Fibroblast of skin of scalp (primary cell): Measurements from ENCODE around the gene KLK10.

Experiments used
- DNase-seq: peaks from one replicate; pipeline ENCODE4 v3.0.0-alpha.2; 2013

Gene KLK10

GRCh38 chr19:51025809-51026553, 6.5 kb upstream of the KLK10 start:
- DNase-seq, result no peak

- no peak for DNase-seq
Measured at GRCh38 chr19:51025401-51025800, 5.9 kb upstream of the KLK10 start.

DNA sequence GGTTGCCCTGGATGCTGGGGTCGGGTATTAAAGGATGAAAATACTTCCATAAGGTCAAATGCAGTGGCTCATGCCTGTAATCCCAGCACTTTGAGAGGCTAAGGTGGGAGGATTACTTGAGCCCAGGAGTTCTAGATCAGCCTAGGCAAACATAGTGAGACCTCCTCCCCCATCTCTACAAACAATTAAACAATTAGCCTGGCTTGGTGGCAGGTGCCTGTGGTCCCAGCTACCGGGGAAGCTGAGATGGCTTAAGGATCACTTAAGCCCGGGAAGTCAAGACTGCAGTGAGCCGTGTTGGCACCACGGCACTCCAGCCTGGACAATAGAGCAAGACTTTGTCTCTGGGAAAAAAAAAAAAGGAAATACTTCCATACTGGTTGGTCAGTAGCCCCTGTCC, 5.4 kb upstream of the KLK10 start:
- no peak for DNase-seq

- no peak for DNase-seq
Measured at GRCh38 chr19:51023946-51024345, 4.4 kb upstream of the KLK10 start.

- DNase-seq, result no peak
Measured at GRCh38 chr19:51022526-51022925, 3.0 kb upstream of the KLK10 start.

- peak; percentile 40 for DNase-seq
Measured at GRCh38 chr19:51020988-51021651, 1.6 kb upstream of the KLK10 start.

DNA sequence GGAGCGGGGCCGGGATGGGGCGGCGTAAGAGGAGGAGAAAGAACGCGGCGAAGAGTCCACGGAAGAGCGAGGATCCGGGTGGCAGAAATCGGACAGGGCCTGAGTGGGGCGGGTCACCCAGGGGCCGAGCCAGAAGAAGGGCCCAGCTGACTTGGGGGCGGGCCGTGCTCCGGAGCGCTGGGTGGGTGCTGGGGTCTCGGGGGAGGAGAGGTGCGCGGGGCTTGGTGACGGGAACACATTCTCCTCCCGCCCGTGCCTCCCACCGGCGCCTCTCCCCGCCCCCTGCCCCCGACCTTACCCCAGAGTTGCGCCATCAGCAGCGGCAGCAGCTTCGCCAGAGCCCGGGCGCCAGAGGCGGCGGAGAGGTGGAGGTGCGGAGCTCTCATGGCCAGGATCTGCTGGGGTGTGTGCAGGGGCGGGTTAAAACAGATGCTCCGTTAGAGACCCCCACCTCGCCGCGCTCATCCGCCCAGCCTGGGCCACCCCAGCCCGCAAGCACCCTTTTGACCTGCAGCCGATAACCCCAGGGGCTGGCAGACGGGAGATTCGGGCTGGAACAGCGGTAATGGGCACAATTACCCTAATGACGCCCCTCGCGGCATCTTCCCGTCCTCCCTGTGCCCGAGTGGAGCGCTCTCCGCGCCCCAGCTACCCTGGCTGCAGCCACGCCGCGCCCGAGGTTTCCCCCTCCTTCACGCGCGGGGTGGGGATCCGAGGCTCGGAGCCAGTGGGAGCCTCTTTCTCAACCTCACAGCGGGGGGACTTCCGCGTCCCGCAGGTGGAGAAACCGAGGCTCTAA, 565 bp downstream of the KLK10 start:
- DNase-seq, result no peak

DNA sequence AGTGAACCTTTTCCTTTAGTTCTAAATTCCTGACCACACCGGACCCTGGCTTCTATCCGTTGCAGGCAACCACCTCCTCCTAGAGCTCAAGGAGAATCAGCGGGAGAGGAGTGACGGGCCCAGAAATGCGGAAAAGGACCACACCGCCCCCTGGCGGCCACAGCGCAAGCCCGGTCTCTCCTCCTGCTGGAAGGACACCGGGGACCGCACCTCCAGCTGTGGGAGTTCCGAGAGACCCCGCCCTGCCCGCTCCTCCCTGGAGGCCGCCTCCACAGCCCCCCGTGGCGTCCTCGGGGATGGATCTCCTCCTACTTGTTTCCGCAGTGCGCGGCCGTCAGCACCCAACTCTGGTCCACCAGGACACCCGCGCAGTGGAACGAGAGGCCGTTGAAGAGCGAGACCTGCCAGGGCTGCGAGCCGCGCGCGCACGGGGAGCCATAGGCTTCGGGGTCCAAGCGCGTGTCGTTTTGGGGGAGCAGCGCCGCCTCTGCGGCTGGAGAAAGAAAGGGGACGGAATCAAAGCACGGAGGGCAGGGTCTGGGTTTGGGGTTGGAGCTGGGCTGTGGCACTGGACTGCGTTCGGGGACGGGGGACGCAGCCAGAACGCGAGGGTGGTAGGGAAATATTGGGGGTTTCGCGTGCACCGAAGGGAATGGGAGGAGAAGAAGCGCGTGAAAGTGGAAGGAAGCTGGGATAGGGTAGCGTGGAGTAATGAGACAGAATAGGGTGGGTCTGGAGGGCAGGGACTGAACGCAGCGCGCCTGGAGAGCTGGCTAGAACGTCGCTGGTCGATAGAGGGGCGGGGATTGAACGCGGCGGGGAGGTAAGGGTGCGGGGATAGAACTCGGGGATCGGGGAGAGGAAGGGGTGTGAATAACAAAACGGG, 2.5 kb downstream of the KLK10 start:
- DNase-seq, result peak; percentile 26

DNA sequence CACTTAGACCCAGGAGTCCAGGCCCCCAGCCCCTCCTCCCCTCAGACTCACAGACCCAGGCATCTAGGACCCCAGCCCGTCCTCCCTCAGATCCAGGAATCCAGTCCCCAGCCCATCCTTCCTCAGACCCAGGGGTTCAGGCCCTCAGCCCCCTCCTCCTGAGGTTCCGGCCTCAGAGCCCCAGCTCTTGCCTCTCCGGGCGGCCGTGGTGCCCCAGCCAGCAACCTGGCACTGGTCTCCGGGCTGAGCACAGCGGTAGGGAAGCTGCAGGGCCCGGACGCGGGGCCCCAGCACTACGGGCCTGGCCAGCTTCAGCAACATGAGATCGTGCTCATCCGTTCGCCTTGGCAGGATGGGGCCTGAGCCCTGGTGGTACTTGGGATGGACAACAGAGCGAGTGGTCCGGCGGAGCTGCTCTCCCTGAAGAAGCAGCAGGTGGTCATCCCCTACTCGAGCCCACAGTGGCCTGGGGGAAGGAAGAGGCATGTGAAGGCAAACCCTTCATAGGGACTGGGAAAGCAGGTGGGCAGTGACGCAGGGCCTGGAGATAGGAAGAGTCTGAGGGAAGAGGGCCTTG, 3.7 kb downstream of the KLK10 start:
- DNase-seq, result no peak

- DNase-seq, result no peak
Measured at GRCh38 chr19:51014242-51014641, 5.3 kb downstream of the KLK10 start.

- no peak for DNase-seq
Measured at GRCh38 chr19:51012661-51013190, 6.8 kb downstream of the KLK10 start.

GRCh38 chr19:51010066-51010795, 9.3 kb downstream of the KLK10 start:
- no peak for DNase-seq

DNA sequence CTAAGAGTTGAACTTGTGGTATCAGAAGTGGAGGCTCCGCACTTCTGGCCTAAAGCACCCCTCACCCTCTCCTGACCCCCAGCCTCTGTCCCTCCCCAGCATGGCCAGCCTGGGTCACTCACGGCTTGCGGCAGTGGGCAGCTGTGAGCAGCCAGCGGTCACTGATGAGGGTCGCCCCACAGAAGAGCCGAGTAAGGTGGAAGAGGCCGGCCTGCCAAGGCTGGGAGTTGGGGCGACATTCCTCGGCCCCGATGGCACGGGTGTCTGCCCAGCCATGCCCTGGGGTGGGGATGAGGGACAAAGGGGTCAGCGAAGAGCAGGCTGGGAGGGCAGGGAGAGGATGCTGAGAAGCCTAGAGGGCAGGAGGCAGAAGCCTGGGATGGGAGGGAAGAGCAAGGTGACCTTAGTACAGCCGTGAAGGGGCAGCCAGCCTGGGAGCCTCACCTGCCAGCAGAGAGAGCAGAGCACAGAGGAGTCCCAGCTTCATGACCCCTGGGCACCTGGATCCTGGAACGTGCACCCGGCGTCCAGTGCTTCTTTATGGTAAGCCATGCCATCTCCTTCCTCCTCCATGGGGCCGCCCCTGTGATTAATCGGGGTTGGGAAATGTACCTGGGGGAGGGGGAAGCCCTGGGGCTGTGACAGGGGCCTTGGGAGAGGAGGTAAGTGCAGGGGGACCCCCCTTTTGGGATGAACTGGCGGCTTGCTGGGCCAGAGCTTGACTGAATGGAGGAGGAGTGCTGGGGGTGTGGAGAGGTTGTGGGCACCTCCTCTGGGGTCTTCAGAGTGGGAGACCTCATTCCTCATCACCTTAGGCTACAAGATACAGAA, 10.2 kb downstream of the KLK10 start:
- DNase-seq, result no peak

GRCh38 chr19:51007488-51007887, 12.0 kb downstream of the KLK10 start:
- DNase-seq, result no peak

GRCh38 chr19:51006406-51006805, 13.1 kb downstream of the KLK10 start:
- DNase-seq, result no peak

DNA sequence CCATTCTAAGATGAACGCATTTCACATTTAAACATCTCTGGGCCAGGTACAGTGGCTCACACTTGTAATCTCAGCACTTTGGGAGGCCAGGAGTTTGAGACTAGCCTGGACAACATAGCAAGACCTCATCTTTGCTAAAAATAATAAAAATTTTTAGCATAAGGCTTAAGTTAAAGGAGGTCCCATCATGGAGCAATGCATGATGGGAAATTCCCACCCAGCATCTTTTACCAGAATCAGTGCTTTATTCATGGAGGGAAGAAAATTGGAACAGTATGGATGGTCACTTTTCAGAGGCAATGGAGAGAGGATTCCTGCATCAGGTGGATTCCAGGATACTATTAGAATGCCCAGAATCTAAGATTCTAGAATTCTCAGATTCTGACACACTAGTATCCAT, 14.3 kb downstream of the KLK10 start:
- no peak for DNase-seq

DNA sequence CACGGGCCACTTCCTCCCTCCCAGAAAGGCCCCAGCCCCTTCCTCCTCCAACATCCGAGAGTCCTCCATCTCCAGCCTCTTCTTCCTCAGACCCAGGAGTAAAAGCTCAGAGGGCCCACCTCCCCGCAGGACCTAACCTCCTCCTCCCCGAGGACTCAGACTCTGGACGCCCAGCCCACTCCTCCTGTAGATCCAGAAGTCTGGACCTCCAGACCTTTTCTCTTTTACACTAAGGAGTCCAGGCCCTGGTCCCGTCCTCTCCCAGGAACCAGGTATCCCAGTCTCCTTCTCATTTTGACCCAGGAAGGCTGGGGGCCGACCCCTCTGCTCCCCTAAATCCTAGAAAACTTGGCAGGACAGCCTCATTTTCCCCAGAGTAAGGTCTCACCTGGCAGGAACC, 16.2 kb downstream of the KLK10 start:
- DNase-seq, result no peak

- DNase-seq, result no peak
Measured at GRCh38 chr19:51002542-51003311, 16.8 kb downstream of the KLK10 start.

- DNase-seq, result no peak
Measured at GRCh38 chr19:51002089-51002532, 17.4 kb downstream of the KLK10 start.
